ENCODE results near the gene KCNT2. TPM values are rescaled to one million over a fixed set of nuclear protein-coding genes. Genes with fewer than 3 reads are reported as not detected.

KCNT2 gene
- total RNA-seq, 2 experiments from 2014 or later = not detected

- intact Hi-C loops (cut with micrococcal nuclease) = no loop called here
- ATAC-seq (no peak), DNase-seq (no peak)
- Mint-ChIP-seq H3K36me3 (ENCODE audit: low read depth) (no peaks in the 10 kb centered on the region), H3K27me3 (no peaks in the 10 kb centered on the region), H3K9me3 (peaks cover 3% of the 10 kb centered on the region), H3K4me3 (no peak overlapping the region), H3K27ac (no peak overlapping the region), H3K4me1 (ENCODE audit: low read depth) (no peaks in the 10 kb centered on the region)
- ChIA-PET CTCF (no interaction called here), POLR2A (no interaction called here)
- TF ChIP-seq CTCF (IDR thresholded peaks at IDR 0.05) = no peak
Measured at GRCh38 chr1:196488579-196488978, 119.7 kb downstream of the KCNT2 start.

- Mint-ChIP-seq H3K9me3 (peaks cover 3% of the 10 kb centered on the region), H3K27me3 (no peaks in the 10 kb centered on the region), H3K4me3 (no peak overlapping the region), H3K4me1 (ENCODE audit: low read depth) (no peaks in the 10 kb centered on the region), H3K27ac (no peak overlapping the region), H3K36me3 (ENCODE audit: low read depth) (no peaks in the 10 kb centered on the region)
- intact Hi-C loops (cut with micrococcal nuclease) = no loop called here
- CTCF ChIA-PET = no interaction called here
- DNase-seq = no peak
- no peak for ATAC-seq
- POLR2A ChIA-PET = no interaction called here
- no peak for TF ChIP-seq CTCF (IDR thresholded peaks at IDR 0.05)
Measured at GRCh38 chr1:196486346-196486745, 121.9 kb downstream of the KCNT2 start.

- ATAC-seq = no peak
- DNase-seq = no peak
- H3K9me3 Mint-ChIP-seq = peaks cover 3% of the 10 kb centered on the region
- no peak overlapping the region for H3K27ac Mint-ChIP-seq
- TF ChIP-seq CTCF (IDR thresholded peaks at IDR 0.05) = no peak
- no peaks in the 10 kb centered on the region for H3K36me3 Mint-ChIP-seq (ENCODE audit: low read depth)
- H3K4me3 Mint-ChIP-seq = no peak overlapping the region
- H3K4me1 Mint-ChIP-seq (ENCODE audit: low read depth) = no peaks in the 10 kb centered on the region
- H3K27me3 Mint-ChIP-seq = no peaks in the 10 kb centered on the region
- POLR2A ChIA-PET = no interaction called here
- intact Hi-C loops (cut with micrococcal nuclease) = no loop called here
- CTCF ChIA-PET = no interaction called here
Measured at GRCh38 chr1:196481616-196482015, 126.6 kb downstream of the KCNT2 start.

GRCh38 chr1:196477262-196477661, 131.0 kb downstream of the KCNT2 start:
- ChIA-PET POLR2A (no interaction called here), CTCF (no interaction called here)
- no peaks in the 10 kb centered on the region for H3K36me3 Mint-ChIP-seq (ENCODE audit: low read depth)
- H3K27me3 Mint-ChIP-seq = no peaks in the 10 kb centered on the region
- no peaks in the 10 kb centered on the region for H3K4me1 Mint-ChIP-seq (ENCODE audit: low read depth)
- no peak overlapping the region for H3K4me3 Mint-ChIP-seq
- no peaks in the 10 kb centered on the region for H3K9me3 Mint-ChIP-seq
- intact Hi-C loops (cut with micrococcal nuclease) = no loop called here
- H3K27ac Mint-ChIP-seq = no peak overlapping the region
- DNase-seq (no peak), ATAC-seq (no peak)
- TF ChIP-seq CTCF (IDR thresholded peaks at IDR 0.05) = no peak

GRCh38 chr1:196467230-196467925, 140.9 kb downstream of the KCNT2 start:
- Mint-ChIP-seq H3K36me3 (ENCODE audit: low read depth) (no peaks in the 10 kb centered on the region), H3K27ac (no peak overlapping the region), H3K4me3 (no peak overlapping the region), H3K4me1 (ENCODE audit: low read depth) (no peaks in the 10 kb centered on the region), H3K9me3 (no peaks in the 10 kb centered on the region), H3K27me3 (no peaks in the 10 kb centered on the region)
- ChIA-PET CTCF (no interaction called here), POLR2A (no interaction called here)
- TF ChIP-seq CTCF (IDR thresholded peaks at IDR 0.05) = no peak
- ATAC-seq (no peak), DNase-seq (no peak)
- intact Hi-C loops (cut with micrococcal nuclease) = no loop called here
